Mucosa of stomach (tissue), 1 donor: ENCODE results near the gene MAGIX.
"Not testable (repeated sequence)": the region's sequence is repeated elsewhere in the genome, so short reads cannot be mapped to it uniquely, and the experiment has no call there.

ENCODE experiments used
- H3K27me3 ChIP-seq: one replicate; pipeline ENCODE4 v1.7.0; 2013; ENCODE audit warnings: mild to moderate bottlenecking, low read length; ENCODE audit not compliant: control insufficient read depth, insufficient read depth
- H3K36me3 ChIP-seq: one replicate; pipeline ENCODE4 v1.7.0; 2013; ENCODE audit warnings: low read length; ENCODE audit not compliant: control insufficient read depth, insufficient read depth
- H3K4me1 ChIP-seq: one replicate; pipeline ENCODE4 v1.7.0; 2013; ENCODE audit warnings: mild to moderate bottlenecking, low read length; ENCODE audit not compliant: control insufficient read depth, insufficient read depth
- H3K4me3 ChIP-seq: one replicate; pipeline ENCODE4 v1.7.0; 2013; ENCODE audit warnings: low read length
- H3K9ac ChIP-seq: one replicate; pipeline ENCODE4 v1.7.0; 2013; ENCODE audit warnings: mild to moderate bottlenecking, low read length, moderate library complexity
- H3K9me3 ChIP-seq: one replicate; pipeline ENCODE4 v1.7.0; 2013; ENCODE audit warnings: mild to moderate bottlenecking, low read length, moderate library complexity; ENCODE audit not compliant: control insufficient read depth
- donor health status: Pancreatic carcinoma.

The MAGIX gene

GRCh38 chrX:49163555-49164419, 1.2 kb downstream of the MAGIX start:
- Histone ChIP-seq H3K9me3 (no peaks in the 10 kb centered on the region), H3K27me3 (no peaks in the 10 kb centered on the region), H3K9ac (peak overlapping the region; percentile 72), H3K4me3 (peak overlapping the region; percentile 8), H3K36me3 (no peaks in the 10 kb centered on the region), H3K4me1 (peaks cover 32% of the 10 kb centered on the region)

GRCh38 chrX:49164589-49165360, 2.2 kb downstream of the MAGIX start:
- Histone ChIP-seq H3K4me3 (no peak overlapping the region), H3K27me3 (no peaks in the 10 kb centered on the region), H3K9me3 (no peaks in the 10 kb centered on the region), H3K4me1 (peaks cover 32% of the 10 kb centered on the region), H3K36me3 (no peaks in the 10 kb centered on the region), H3K9ac (peak overlapping the region; percentile 28)

- H3K36me3 ChIP-seq = no peaks in the 10 kb centered on the region
- H3K4me1 ChIP-seq = peaks cover 32% of the 10 kb centered on the region
- no peaks in the 10 kb centered on the region for H3K9me3 ChIP-seq
- no peaks in the 10 kb centered on the region for H3K27me3 ChIP-seq
- peak overlapping the region; percentile 70 for H3K9ac ChIP-seq
- no peak overlapping the region for H3K4me3 ChIP-seq
Observed at GRCh38 chrX:49165901-49166881, 3.6 kb downstream of the MAGIX start.

- Histone ChIP-seq H3K4me3 (no peak overlapping the region), H3K36me3 (no peaks in the 10 kb centered on the region), H3K27me3 (no peaks in the 10 kb centered on the region), H3K9me3 (no peaks in the 10 kb centered on the region), H3K9ac (peak overlapping the region; percentile 70), H3K4me1 (peaks cover 32% of the 10 kb centered on the region)
Observed at GRCh38 chrX:49166914-49167739, 4.6 kb downstream of the MAGIX start.

- no peaks in the 10 kb centered on the region for H3K36me3 ChIP-seq
- peak overlapping the region; percentile 70 for H3K9ac ChIP-seq
- H3K4me3 ChIP-seq = no peak overlapping the region
- H3K9me3 ChIP-seq = no peaks in the 10 kb centered on the region
- H3K27me3 ChIP-seq = no peaks in the 10 kb centered on the region
- peaks cover 34% of the 10 kb centered on the region for H3K4me1 ChIP-seq
Observed at GRCh38 chrX:49167740-49168108, 5.2 kb downstream of the MAGIX start.

- Histone ChIP-seq H3K9ac (peak within 1 kb of the TSS; percentile 80), H3K36me3 (peaks cover 9% of the 10 kb centered on the region), H3K4me1 (peaks cover 30% of the 10 kb centered on the region), H3K9me3 (no peaks in the 10 kb centered on the region), H3K27me3 (no peaks in the 10 kb centered on the region), H3K4me3 (peak within 1 kb of the TSS; percentile 19)
Observed at GRCh38 chrX:49171752-49172279, 9.3 kb downstream of the MAGIX start, which contains the start of gene PLP2. Gene PLP2 (plus strand): TSS chrX:49171898. CDS start chrX:49172001, 103 bp downstream.

GRCh38 chrX:49172280-49172780, 9.8 kb downstream of the MAGIX start:
- H3K36me3 ChIP-seq = peaks cover 9% of the 10 kb centered on the region
- peaks cover 30% of the 10 kb centered on the region for H3K4me1 ChIP-seq
- peak overlapping the region; percentile 80 for H3K9ac ChIP-seq
- H3K9me3 ChIP-seq = no peaks in the 10 kb centered on the region
- peak overlapping the region; percentile 19 for H3K4me3 ChIP-seq
- no peaks in the 10 kb centered on the region for H3K27me3 ChIP-seq

- not testable (repeated sequence) for H3K9ac ChIP-seq, H3K36me3 ChIP-seq, H3K27me3 ChIP-seq, H3K4me3 ChIP-seq, H3K9me3 ChIP-seq
- peaks cover 32% of the 10 kb centered on the region for H3K4me1 ChIP-seq
Observed at GRCh38 chrX:49173544-49173943, 11.0 kb downstream of the MAGIX start.

- Histone ChIP-seq H3K9me3 (no peaks in the 10 kb centered on the region), H3K36me3 (peaks cover 9% of the 10 kb centered on the region), H3K9ac (no peak overlapping the region), H3K27me3 (no peaks in the 10 kb centered on the region), H3K4me1 (peaks cover 37% of the 10 kb centered on the region), H3K4me3 (no peak overlapping the region)
Observed at GRCh38 chrX:49174723-49175122, 12.2 kb downstream of the MAGIX start.

- Histone ChIP-seq H3K4me1 (peaks cover 37% of the 10 kb centered on the region), H3K4me3 (no peak overlapping the region), H3K27me3 (no peaks in the 10 kb centered on the region), H3K36me3 (peaks cover 9% of the 10 kb centered on the region), H3K9me3 (no peaks in the 10 kb centered on the region), H3K9ac (no peak overlapping the region)
Observed at GRCh38 chrX:49175435-49176274, 13.1 kb downstream of the MAGIX start.
